Small intestine (tissue), 7 donors: ENCODE measurements around the gene SLC8A3. TPM values are rescaled to one million over a fixed set of nuclear protein-coding genes. Genes with fewer than 3 reads are reported as not detected.

Experiments used
- DNase-seq, 2 donors: peaks; one replicate each; pipeline versions ENCODE4 v3.0.0 to v3.0.0-alpha.2; 2013
- FAIRE-seq: peaks from 2 replicates; lab custom pipeline; 2012; peaks lifted over from hg19 to GRCh38; lab: Jason Lieb, UNC
- H3K27ac ChIP-seq, 3 donors: one replicate each; pipeline ENCODE4 v1.5.1; 2013; ENCODE audit warnings: low read length in 2 of 3, mild to moderate bottlenecking in 2 of 3, control low read depth in 1 of 3, inconsistent platforms in 1 of 3, low read depth in 1 of 3, moderate library complexity in 1 of 3
- H3K27me3 ChIP-seq, 3 donors: one replicate each; pipeline ENCODE4 v1.6.1; 2013; ENCODE audit warnings: low read length in 3 of 3, inconsistent platforms in 1 of 3; ENCODE audit not compliant: control insufficient read depth in 3 of 3, insufficient read depth in 3 of 3
- H3K36me3 ChIP-seq, 3 donors: one replicate each; pipeline ENCODE4 v1.6.1; 2013; ENCODE audit warnings: low read length in 3 of 3, inconsistent platforms in 1 of 3, low read depth in 1 of 3, mild to moderate bottlenecking in 1 of 3, moderate library complexity in 1 of 3; ENCODE audit not compliant: control insufficient read depth in 3 of 3, insufficient read depth in 2 of 3
- H3K4me1 ChIP-seq, 3 donors: one replicate each; pipeline ENCODE4 v1.6.1; 2013; ENCODE audit warnings: low read length in 2 of 3, inconsistent platforms in 1 of 3, low read depth in 1 of 3, mild to moderate bottlenecking in 1 of 3, moderate library complexity in 1 of 3; ENCODE audit not compliant: control insufficient read depth in 3 of 3, insufficient read depth in 2 of 3
- H3K4me3 ChIP-seq, 3 donors: one replicate each; pipeline ENCODE4 v1.5.1; 2013; ENCODE audit warnings: low read length in 3 of 3, control low read depth in 1 of 3, inconsistent platforms in 1 of 3, low read depth in 1 of 3, mild to moderate bottlenecking in 1 of 3, moderate library complexity in 1 of 3
- H3K9me3 ChIP-seq, 2 donors: one replicate each; pipeline ENCODE4 v1.6.1; 2013; ENCODE audit warnings: low read depth in 1 of 2, low read length in 1 of 2; ENCODE audit not compliant: control insufficient read depth in 2 of 2, insufficient read depth in 1 of 2
- WGBS, 3 donors: extraction: QIAGEN DNeasy Blood & Tissue Kit; methylation state at CpG; one replicate each; pipeline ENCODE4 v1.1.7; 2013; 5-methylcytosine and 5-hydroxymethylcytosine counted together
- polyA plus RNA-seq, 4 donors: library from polyadenylated mRNA; stranded (reverse) in 3 of 4; unstranded in 1 of 4; fragments of 200-250 nt in 3 of 4; fragments of 120-200 nt in 1 of 4; gene quantifications; one replicate each; pipeline versions ENCODE4 v1.2.1 to v1.2.3, GENCODE V29; 2013
- donor health status: healthy with polysubstance abuse.
- donor health status: control.
- donor health status: control.
- donor health status: Bipolar disorder and iron deficiency.
- donor health status: healthy.

Gene SLC8A3
- polyA plus RNA-seq, 4 donors: 0.22 to 0.24 TPM; not detected in 2

- Histone ChIP-seq H3K27me3 (peaks cover 0 to 5% (median 2%) of the 10 kb centered on the region in 3 donors), H3K4me1 (no peaks in the 10 kb centered on the region), H3K27ac (no peak overlapping the region), H3K4me3 (no peak overlapping the region), H3K36me3 (no peaks in the 10 kb centered on the region), H3K9me3 (no peaks in the 10 kb centered on the region)
- DNase-seq (no peak), FAIRE-seq (no peak)
- WGBS, 3 donors: 75 to 87% (median 78%) methylated on average over 5 of the region's 5 CpGs
These were observed 190.9 kb downstream of the SLC8A3 start for GRCh38 chr14:69997849-69998248.

- WGBS, 3 donors: 59 to 80% (median 62%) methylated on average over 1 of the region's 1 CpG
- Histone ChIP-seq H3K4me3 (no peak overlapping the region), H3K4me1 (peaks cover 0 to 8% (median 0%) of the 10 kb centered on the region in 3 donors), H3K36me3 (no peaks in the 10 kb centered on the region), H3K27me3 (peaks cover 0 to 5% (median 0%) of the 10 kb centered on the region in 3 donors), H3K9me3 (no peaks in the 10 kb centered on the region), H3K27ac (no peak overlapping the region)
- FAIRE-seq (no peak), DNase-seq (peak in 1 of 2 donors; percentile 61)
These were observed 192.5 kb downstream of the SLC8A3 start for GRCh38 chr14:69996216-69996615.

Other genes starting within 250 kb of the SLC8A3 start
- gene COX16, start 170.7 kb upstream of the SLC8A3 start, polyA plus RNA-seq: 10 to 100 TPM; 56.7 to 75.1 (median 72.1) TPM
- gene SYNJ2BP, start 228.1 kb upstream of the SLC8A3 start, polyA plus RNA-seq: 10 to 100 TPM; 15.9 to 45.7 (median 21.9) TPM